Stimulated activated CD4-positive, alpha-beta T cell treated with anti-CD3 and anti-CD28 coated beads, Interleukin-4, amount 100 ng/mL, for 48 hours (primary cell): Measurements from ENCODE around the gene NCLN.
"Not testable (repeated sequence)": the region's sequence is repeated elsewhere in the genome, so short reads cannot be mapped to it uniquely, and the experiment has no call there.

Source experiments
- DNase-seq, 2 donors: peaks; one replicate each; pipeline ENCODE4 v3.0.0-alpha.2; 2020; ENCODE audit warnings: low read depth in 2 of 2

Gene NCLN

DNA sequence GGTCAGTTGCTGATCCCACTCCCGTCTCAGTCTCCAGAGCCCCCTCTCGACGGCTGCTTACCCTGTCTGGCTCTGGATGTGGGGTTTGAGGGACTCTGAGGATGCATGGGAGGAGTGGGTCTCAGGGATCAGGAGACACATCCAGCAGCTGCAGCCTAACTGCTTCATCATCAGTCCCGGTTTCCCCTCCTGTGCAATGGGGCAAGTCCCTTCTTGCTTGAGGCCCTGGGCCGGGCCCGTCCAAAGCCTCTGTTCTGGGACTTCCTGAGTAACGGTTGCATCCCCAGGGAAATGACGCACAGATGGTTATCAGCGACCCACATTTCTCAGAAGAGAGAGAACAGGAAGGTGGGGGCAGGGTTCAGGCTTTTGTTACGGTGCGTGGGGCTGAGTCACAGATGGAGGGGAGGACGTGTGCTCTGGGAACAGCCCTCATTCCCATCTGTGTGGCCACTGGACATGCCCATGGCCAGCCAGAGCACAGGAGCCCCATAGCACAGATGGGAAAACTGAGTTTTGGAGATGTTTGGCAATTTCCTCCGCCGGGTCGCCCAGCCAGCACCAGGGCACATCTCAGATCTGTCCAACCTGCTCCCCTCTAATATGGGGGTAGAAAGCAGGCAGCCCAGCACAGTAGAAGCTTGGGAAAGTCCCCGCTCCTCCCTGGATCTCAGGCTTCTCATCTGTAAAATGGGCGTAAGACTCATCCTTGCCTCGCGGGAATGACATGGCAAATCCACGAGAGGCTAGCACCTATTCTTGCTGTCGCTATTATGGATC lies 30.6 kb upstream of the NCLN start:
- peak; percentile 67 to 88 for DNase-seq

DNA sequence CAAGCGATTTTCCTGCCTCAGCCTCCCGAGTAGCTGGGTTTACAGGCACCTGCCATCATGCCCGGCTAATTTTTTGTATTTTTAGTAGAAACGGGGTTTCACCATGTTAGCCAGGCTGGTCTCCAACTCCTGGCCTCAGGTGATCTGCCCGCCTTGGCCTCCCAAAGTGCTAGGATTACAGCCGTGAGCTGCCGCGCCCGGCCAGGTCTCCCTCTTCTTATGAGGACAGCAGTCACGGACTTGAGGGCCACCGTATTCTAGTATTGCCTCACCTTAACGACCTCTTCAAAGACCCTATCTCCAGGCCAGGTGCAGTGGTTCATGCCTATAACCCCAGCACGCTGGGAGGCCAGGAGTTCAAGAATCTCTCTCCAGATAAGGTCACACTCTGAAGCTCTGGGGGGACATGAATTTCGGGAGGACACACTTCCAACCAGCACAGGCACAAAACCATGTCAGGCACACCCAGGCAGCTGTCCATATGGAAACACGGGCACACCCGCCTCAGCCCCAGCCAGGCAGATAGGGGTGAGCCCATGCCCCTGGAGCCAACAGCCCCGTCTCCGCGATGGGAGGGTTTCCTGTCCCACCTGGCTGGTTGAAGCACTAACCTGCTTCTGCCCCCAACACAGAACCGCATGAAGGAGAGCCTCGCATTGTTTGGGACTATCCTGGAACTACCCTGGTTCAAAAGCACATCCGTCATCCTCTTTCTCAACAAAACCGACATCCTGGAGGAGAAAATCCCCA lies 28.5 kb upstream of the NCLN start:
- DNase-seq, result no peak

DNA sequence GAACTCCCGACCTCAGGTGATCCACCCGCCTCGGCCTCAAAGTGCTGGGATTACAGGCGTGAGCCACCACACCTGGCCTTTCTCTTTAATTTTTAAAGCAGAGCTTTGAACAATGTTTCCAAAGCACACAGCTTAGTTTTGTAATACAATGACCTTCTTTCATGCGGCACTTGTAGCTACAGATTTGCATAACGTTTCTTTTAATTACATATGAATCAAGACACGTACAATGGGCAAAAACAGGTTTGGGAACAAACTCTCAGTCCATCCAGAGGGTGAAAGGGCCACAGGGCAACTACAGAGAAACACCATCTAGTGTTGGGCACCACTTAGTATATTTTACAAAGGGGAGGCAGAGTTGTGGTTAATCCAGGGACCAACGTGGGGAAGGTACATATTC lies 26.2 kb upstream of the NCLN start:
- no peak for DNase-seq

GRCh38 chr19:3160219-3160618 lies 25.5 kb upstream of the NCLN start:
- DNase-seq, result no peak

DNA sequence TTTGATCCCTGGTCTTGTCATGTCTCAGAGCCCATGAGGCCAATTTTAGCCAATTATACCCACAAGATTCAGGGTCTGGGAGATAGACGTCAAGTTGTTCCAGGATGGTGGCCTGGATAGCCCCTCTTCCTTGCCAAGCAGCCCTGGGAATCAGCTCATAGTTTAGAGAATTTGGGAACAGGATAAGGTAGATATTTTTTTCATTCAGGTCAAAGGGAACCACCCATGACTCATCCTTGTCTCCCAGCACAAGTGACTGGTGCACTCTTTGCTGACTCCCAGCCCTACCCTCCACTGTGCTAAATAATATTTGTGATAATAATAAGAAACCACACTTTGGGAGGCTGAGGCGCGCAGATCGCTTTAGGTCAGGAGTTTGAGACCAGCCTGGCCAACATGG lies 24.3 kb upstream of the NCLN start:
- DNase-seq, result no peak

DNA sequence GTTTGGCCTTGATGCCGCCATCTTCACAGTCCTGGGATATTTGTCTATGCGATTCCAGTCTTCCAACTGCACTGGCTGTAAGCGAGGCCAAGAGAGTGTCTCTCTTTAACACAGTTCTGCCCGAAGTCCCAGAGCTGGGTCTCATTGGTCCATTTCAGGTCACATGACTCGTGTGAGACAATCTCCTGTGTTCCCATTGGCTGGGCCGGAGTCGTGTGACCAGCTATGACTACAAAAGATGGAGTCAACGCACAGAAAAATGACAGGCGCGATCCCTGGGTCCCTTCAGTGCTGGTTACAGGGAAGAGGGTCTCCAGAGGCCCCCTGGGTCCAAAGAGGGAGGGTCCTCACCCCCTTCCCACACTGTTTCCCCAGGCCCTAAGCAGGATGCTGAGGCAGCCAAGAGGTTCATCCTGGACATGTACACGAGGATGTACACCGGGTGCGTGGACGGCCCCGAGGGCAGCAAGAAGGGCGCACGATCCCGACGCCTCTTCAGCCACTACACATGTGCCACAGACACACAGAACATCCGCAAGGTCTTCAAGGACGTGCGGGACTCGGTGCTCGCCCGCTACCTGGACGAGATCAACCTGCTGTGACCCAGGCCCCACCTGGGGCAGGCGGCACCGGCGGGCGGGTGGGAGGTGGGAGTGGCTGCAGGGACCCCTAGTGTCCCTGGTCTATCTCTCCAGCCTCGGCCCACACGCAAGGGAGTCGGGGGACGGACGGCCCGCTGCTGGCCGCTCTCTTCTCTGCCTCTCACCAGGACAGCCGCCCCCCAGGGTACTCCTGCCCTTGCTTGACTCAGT lies 23.1 kb upstream of the NCLN start:
- DNase-seq, result peak; percentile 22 to 46

- peak; percentile 60 to 67 for DNase-seq
Observed at GRCh38 chr19:3163230-3163886, 22.4 kb upstream of the NCLN start.

GRCh38 chr19:3163943-3164342 lies 21.8 kb upstream of the NCLN start:
- no peak for DNase-seq

- no peak for DNase-seq
Observed at GRCh38 chr19:3167533-3168272, 18.0 kb upstream of the NCLN start.

GRCh38 chr19:3171894-3172672 lies 13.6 kb upstream of the NCLN start:
- DNase-seq, result no peak

GRCh38 chr19:3172673-3173000 lies 13.1 kb upstream of the NCLN start:
- DNase-seq, result not testable (repeated sequence)

DNA sequence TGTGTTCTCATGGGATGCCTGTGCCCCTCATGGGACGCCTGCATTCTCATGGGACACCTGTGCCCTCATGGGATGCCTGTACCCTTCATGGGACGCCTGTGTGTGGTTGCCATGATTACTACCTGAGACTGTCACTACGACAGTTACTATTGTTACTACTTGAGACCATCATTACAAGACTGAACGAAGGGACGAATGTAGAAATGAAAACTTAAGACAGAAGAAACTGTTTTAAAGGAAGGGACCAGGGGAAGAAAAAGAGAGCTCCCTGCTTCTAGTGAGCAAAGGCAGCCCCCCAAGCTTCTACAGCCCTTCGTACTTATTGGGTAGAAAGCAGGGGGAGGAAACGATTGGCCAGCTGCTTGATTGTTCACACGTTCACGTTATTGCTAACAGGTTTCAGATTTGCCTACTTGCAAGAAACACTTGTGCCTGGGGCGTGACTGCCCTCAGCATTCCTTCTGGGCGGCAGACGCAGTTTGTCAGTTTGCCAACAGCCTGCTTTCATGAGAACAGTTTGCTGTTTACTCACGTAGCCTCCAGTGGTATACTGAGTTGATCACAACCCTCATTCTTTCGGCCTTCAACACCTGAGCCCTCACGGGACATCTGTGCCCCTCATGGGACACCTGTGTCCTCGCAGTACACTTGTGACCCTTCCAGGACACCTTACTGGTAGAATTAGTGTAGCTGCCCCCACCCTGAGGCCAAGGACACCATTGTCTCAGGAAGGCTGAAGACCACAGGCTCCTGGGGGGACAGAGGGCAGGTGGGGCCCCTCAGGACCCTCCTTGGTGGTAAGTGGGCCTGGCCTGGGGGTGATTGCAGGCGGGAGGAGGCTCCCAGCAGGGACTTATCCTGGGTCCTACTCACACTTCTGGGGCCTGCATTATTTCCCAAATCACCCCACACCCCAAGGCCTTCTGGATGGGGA lies 9.7 kb upstream of the NCLN start:
- DNase-seq, result no peak

DNA sequence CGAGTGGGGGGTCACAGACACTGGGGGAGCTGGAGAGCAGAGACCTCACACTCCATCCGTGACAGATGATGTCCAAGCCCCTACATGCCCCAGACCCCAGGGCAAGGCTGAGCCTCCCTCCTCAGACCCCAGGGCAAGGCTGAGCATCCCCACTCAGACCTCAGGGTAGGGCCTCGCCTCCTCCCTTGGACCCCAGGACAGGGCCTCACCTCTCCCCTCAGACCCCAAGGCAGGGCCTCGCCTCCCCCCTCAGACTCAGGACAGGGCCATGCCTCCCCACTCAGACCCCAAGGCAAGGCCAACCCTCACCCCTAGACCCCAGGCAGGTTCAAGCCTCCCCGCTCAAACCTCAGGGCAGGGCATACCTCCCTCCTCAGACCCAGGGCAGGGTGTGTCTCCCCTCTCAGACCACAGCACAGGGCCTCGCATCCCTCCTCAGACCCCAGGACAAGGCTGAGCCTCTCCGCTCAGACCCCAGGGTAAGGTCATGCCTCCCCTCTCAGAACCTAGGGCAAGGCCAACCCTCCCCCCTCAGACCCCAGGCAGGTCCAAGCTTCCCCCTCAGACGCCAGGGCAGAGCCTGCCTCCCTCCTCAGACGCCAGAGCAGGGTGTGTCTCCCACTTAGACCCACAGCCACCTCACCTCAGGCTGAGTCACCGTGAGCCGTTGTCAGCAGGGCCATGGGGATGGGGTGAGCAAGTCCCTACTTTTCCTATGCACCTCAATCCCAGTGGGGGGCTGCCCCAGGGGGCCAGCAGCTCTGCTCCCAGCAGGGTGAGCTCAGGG lies 8.8 kb upstream of the NCLN start:
- DNase-seq, result peak; percentile 42 to 61

GRCh38 chr19:3178377-3178972 lies 7.3 kb upstream of the NCLN start, which contains the start of gene S1PR4:
Gene S1PR4 (plus strand): TSS chr19:3178769. CDS start chr19:3178793, 24 bp downstream.
- DNase-seq, result peak; percentile 44 to 50

DNA sequence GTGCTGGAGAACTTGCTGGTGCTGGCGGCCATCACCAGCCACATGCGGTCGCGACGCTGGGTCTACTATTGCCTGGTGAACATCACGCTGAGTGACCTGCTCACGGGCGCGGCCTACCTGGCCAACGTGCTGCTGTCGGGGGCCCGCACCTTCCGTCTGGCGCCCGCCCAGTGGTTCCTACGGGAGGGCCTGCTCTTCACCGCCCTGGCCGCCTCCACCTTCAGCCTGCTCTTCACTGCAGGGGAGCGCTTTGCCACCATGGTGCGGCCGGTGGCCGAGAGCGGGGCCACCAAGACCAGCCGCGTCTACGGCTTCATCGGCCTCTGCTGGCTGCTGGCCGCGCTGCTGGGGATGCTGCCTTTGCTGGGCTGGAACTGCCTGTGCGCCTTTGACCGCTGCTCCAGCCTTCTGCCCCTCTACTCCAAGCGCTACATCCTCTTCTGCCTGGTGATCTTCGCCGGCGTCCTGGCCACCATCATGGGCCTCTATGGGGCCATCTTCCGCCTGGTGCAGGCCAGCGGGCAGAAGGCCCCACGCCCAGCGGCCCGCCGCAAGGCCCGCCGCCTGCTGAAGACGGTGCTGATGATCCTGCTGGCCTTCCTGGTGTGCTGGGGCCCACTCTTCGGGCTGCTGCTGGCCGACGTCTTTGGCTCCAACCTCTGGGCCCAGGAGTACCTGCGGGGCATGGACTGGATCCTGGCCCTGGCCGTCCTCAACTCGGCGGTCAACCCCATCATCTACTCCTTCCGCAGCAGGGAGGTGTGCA lies 6.6 kb upstream of the NCLN start:
- peak; percentile 19 to 27 for DNase-seq

- peak; percentile 36 to 38 for DNase-seq
Observed at GRCh38 chr19:3179739-3180293, 5.9 kb upstream of the NCLN start.
